SK-N-MC (cell line): ENCODE results near the gene HS3ST1.

Source experiments
- EZH2 ChIP-seq: fragments of 200-600 bp; sonication (generic); IDR thresholded peaks from one replicate; pipeline ENCODE4 v1.6.1; 2017; ENCODE audit warnings: antibody characterized with exemption
- FOXP2 ChIP-seq: optimal IDR thresholded peaks from 2 replicates; pipeline ENCODE3; 2011; ENCODE audit warnings: mild to moderate bottlenecking, moderate library complexity; ENCODE audit not compliant: insufficient read depth; ENCODE audit errors: extremely low read length, control extremely low read depth
- POLR2AphosphoS5 ChIP-seq: IDR thresholded peaks from 2 replicates; pipeline ENCODE4 v1.6.1; 2012; ENCODE audit warnings: mild to moderate bottlenecking, low read depth, low read length, borderline replicate concordance

- TF ChIP-seq EZH2 (no peak), POLR2AphosphoS5 (no peak), FOXP2 (no peak)
Observed at GRCh38 chr4:11474146-11474545, 45.5 kb upstream of the HS3ST1 start.
